Tibial nerve (tissue), 4 donors: ENCODE results near the gene PIEZO1. TPM values are rescaled to one million over a fixed set of nuclear protein-coding genes. Genes with fewer than 3 reads are reported as not detected.

ENCODE experiments used
- DNase-seq, 2 donors: peaks; one replicate each; pipeline ENCODE4 v3.0.0-alpha.2; 2019; ENCODE audit warnings: low spot score in 2 of 2
- H3K27ac ChIP-seq, 4 donors: fragments of 200-600 bp; sonication (generic) in 3 of 4; one replicate each; pipeline ENCODE4 v1.5.1; 2017 to 2019; ENCODE audit warnings: mild to moderate bottlenecking in 1 of 4
- H3K27me3 ChIP-seq, 2 donors: fragments of 200-600 bp; sonication (generic) in 1 of 2; one replicate each; pipeline versions ENCODE4 v1.5.1 to v1.6.0; 2017 to 2019
- H3K36me3 ChIP-seq, 3 donors: fragments of 200-600 bp; sonication (generic); one replicate each; pipeline ENCODE4 v1.5.1; 2018 to 2019
- H3K4me1 ChIP-seq, 4 donors: fragments of 200-600 bp; sonication (generic) in 3 of 4; one replicate each; pipeline ENCODE4 v1.5.1; 2017 to 2019
- H3K4me3 ChIP-seq, 4 donors: fragments of 200-600 bp; sonication (generic) in 3 of 4; one replicate each; pipeline ENCODE4 v1.5.1; 2017 to 2019; ENCODE audit warnings: mild to moderate bottlenecking in 1 of 4, moderate library complexity in 1 of 4
- H3K9me3 ChIP-seq, 4 donors: fragments of 200-600 bp; sonication (generic) in 3 of 4; one replicate each; pipeline ENCODE4 v1.5.1; 2017 to 2019
- EP300 ChIP-seq, 2 donors: sonication (generic); formaldehyde crosslinking; IDR thresholded peaks; one replicate each; pipeline ENCODE4 v1.6.1; 2017; ENCODE audit warnings: antibody characterized with exemption in 2 of 2, mild to moderate bottlenecking in 1 of 2
- POLR2A ChIP-seq, 2 donors: fragments of 450-650 bp; IDR thresholded peaks; one replicate each; pipeline ENCODE4 v1.6.1; 2017; ENCODE audit warnings: antibody characterized with exemption in 2 of 2, mild to moderate bottlenecking in 2 of 2, moderate library complexity in 2 of 2
- WGBS, 2 donors: methylation state at CpG; one replicate each; pipeline ENCODE4 v1.1.5; 2018; 5-methylcytosine and 5-hydroxymethylcytosine counted together
- total RNA-seq, 4 donors: library from RNA; depleted of rRNA; stranded (reverse); fragments of >200 nt; gene quantifications; one replicate each; pipeline ENCODE4 v1.1.0, GENCODE V29; 2016
- TF ChIP-seq, protein P1 (sequence below), 5 experiments: fragments of 200-600 bp in 3 of 5; fragments of 450-650 bp in 2 of 5; sonication (generic) in 3 of 5; IDR thresholded peaks; one replicate each; pipeline ENCODE4 v1.5.1; 2016 to 2019; ENCODE audit warnings: antibody characterized with exemption in 5 of 5, mild to moderate bottlenecking in 3 of 5, moderate library complexity in 2 of 5

PIEZO1 gene
- total RNA-seq, 4 donors from 2014 or later: 90.5 to 309 (median 165) TPM

DNA sequence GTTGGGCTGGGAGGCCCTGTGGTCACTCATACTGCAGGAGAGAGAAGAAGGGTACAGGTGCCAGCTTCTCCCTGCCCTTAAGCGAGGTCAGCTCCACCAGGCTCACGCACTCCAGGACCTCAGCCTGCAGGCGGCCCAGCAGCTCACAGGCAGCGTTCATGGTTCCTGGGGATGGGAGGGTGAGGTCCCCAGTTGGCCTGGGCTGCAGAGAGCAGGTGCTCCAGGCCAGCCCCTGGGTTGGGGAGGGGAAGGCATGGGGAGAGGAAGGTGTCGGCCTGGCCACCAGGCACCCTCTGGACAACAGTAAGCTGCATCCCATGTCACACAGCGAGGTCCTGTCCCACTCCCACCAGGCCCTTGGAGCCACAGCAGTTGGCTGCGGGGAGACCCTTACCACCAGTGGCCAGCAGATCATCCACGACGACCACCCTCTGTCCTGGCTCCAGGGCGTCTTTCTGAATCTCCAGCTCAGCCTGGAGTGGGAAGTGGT, 24.7 kb upstream of the PIEZO1 start:
- Histone ChIP-seq H3K36me3 (peaks cover 0 to 34% (median 0%) of the 10 kb centered on the region in 3 donors), H3K27ac (peak overlapping the region; percentile 84 to 95 (median 93)), H3K9me3 (no peaks in the 10 kb centered on the region), H3K4me1 (peaks cover 0 to 40% (median 27%) of the 10 kb centered on the region in 4 donors), H3K27me3 (no peaks in the 10 kb centered on the region), H3K4me3 (no peak overlapping the region)
- TF ChIP-seq POLR2A (IDR thresholded peaks at IDR 0.05): no peak
- no peak for TF ChIP-seq EP300 (IDR thresholded peaks at IDR 0.05)
- TF ChIP-seq, protein P1, sequence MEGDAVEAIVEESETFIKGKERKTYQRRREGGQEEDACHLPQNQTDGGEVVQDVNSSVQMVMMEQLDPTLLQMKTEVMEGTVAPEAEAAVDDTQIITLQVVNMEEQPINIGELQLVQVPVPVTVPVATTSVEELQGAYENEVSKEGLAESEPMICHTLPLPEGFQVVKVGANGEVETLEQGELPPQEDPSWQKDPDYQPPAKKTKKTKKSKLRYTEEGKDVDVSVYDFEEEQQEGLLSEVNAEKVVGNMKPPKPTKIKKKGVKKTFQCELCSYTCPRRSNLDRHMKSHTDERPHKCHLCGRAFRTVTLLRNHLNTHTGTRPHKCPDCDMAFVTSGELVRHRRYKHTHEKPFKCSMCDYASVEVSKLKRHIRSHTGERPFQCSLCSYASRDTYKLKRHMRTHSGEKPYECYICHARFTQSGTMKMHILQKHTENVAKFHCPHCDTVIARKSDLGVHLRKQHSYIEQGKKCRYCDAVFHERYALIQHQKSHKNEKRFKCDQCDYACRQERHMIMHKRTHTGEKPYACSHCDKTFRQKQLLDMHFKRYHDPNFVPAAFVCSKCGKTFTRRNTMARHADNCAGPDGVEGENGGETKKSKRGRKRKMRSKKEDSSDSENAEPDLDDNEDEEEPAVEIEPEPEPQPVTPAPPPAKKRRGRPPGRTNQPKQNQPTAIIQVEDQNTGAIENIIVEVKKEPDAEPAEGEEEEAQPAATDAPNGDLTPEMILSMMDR (IDR thresholded peaks at IDR 0.05): no peak
- WGBS, 2 donors: 68 to 75% methylated on average over 8 of the region's 10 CpGs
- no peak for DNase-seq

DNA sequence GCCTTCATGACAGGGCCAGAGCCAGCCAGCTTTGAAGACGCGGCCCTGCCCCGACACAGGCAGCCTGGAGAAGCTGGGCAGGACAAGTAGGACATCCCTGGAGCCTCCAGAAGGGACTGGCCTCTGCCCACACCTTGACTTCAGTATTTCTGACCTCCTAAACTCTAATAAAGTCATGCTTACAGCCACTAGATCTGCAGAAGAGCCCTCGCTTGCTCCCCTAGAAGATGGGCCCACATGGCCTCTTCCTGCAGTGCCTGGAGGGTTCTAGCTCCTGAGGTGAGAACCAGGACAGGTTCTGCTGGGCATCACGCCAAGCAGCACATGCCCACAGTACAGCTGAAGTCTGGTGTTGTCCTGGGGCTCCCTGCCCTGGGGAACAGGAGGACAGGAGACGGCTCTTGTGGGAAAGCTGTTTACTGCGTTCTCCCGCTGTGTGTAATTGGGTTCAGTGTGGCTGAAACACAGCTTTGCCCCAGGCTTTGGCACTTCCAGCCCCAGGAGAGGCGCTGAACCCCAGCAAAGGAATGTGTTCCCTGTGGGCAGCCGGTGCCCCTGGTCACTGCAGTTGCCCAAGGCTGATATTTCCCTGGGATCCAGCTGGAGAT, 24.2 kb upstream of the PIEZO1 start:
- 84 to 89% methylated on average over 7 to 9 of the region's 10 CpGs for WGBS, 2 donors
- no peak overlapping the region for H3K4me3 ChIP-seq
- peaks cover 0 to 34% (median 0%) of the 10 kb centered on the region in 3 donors for H3K36me3 ChIP-seq
- no peak for DNase-seq
- peaks cover 0 to 45% (median 33%) of the 10 kb centered on the region in 4 donors for H3K4me1 ChIP-seq
- no peaks in the 10 kb centered on the region for H3K27me3 ChIP-seq
- no peak overlapping the region for H3K27ac ChIP-seq
- TF ChIP-seq POLR2A (IDR thresholded peaks at IDR 0.05) (no peak), EP300 (IDR thresholded peaks at IDR 0.05) (no peak)
- TF ChIP-seq, protein P1 (IDR thresholded peaks at IDR 0.05): no peak
- no peaks in the 10 kb centered on the region for H3K9me3 ChIP-seq

DNA sequence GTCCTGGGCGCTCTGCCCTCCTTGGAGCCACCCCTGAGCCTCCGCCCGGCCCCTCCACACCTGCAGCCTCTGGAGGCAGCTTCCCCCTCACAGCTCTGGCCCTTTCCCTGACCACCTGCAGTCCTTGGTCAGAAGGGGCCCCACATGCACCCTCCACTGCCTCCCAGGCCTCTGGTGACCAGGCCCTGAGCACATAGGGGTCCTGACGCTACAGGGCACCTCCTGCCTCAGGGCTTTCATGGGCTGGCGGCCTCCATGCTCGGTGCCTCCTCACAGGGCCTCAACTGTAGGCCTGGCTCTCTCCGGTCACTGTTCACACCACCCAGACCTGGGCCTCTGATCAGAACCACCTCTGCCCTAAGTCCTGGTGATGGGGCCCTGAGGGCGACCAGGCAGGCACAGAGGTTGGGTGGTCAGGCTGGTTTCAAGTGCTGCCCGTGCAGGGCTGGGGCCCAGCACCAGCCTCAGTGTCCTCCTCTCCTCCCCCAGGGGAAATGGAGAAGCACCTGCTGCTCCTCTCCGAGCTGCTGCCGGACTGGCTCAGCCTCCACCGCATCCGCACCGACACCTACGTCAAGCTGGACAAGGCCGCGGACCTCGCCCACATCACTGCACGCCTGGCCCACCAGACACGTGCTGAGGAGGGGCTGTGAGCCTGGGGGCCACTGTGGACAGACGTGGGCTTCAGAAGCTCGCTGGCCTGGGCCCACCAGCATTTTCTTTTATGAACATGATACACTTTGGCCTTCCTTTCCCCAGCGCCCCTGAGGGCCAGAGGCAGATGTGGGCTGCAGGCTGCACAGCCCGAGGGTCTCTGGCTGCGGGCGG, 22.8 kb upstream of the PIEZO1 start:
- TF ChIP-seq, protein P1 (IDR thresholded peaks at IDR 0.05): no peak
- TF ChIP-seq POLR2A (IDR thresholded peaks at IDR 0.05) (no peak), EP300 (IDR thresholded peaks at IDR 0.05) (no peak)
- H3K4me3 ChIP-seq: no peak overlapping the region
- 84 to 89% methylated on average over 19 to 26 of the region's 26 CpGs for WGBS, 2 donors
- no peak overlapping the region for H3K27ac ChIP-seq
- no peak for DNase-seq
- peaks cover 0 to 34% (median 0%) of the 10 kb centered on the region in 3 donors for H3K36me3 ChIP-seq
- H3K9me3 ChIP-seq: no peaks in the 10 kb centered on the region
- H3K4me1 ChIP-seq: peaks cover 0 to 47% (median 33%) of the 10 kb centered on the region in 4 donors
- no peaks in the 10 kb centered on the region for H3K27me3 ChIP-seq

DNA sequence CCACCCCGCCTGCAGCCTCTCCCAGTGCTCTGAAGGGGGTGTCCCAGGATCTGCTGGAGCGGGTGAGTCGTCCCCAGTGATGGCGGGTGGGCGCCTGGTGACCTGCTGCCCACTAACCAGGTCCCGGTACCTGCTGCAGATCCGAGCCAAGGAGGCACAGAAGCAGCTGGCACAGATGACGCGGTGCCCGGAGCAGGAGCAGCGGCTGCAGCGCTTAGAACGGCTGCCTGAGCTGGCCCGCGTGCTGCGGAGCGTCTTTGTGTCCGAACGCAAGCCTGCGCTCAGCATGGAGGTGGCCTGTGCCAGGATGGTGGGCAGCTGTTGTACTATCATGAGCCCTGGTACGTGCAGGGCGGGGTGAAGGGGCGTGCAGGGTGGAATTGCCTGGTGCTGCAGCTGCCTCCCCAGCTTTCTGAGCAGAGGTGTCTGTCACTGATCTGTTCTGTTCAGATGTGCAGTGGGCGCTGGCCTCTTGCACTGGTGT, 22.2 kb upstream of the PIEZO1 start:
- 82 to 89% methylated on average over 19 to 22 of the region's 24 CpGs for WGBS, 2 donors
- Histone ChIP-seq H3K36me3 (peaks cover 0 to 34% (median 0%) of the 10 kb centered on the region in 3 donors), H3K9me3 (no peaks in the 10 kb centered on the region), H3K27me3 (no peaks in the 10 kb centered on the region), H3K27ac (no peak overlapping the region), H3K4me3 (no peak overlapping the region), H3K4me1 (peaks cover 0 to 47% (median 28%) of the 10 kb centered on the region in 4 donors)
- TF ChIP-seq, protein P1 (IDR thresholded peaks at IDR 0.05): no peak
- TF ChIP-seq EP300 (IDR thresholded peaks at IDR 0.05) (no peak), POLR2A (IDR thresholded peaks at IDR 0.05) (no peak)
- no peak for DNase-seq
